ENCODE data around the gene ZBTB45. TPM values are rescaled to one million over a fixed set of nuclear protein-coding genes. Genes with fewer than 3 reads are reported as not detected.
A peak's percentile ranks its signal among the peaks of the same experiment; 100 is the strongest.

ZBTB45 gene
- total RNA-seq, 2 experiments from 2014 or later = 15.8 to 17.4 TPM

DNA sequence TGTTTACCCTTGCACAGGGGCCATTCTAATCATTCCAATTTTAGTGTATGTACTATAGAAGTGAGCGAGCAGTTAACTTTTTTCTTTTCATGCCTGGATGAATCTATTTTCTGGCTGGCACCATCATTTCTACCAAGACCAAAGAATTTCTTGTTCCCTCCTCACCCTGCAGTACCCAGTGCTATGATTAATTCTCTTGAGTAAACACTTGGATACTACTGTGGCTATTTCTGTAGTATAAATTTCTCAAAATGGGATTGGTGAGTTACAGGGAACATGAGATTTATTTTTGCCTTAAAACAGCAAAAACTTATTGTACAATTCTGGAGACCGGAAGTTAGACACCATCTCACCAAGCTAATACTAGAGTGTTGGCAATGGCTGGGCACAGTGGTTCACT is 35.8 kb downstream of the ZBTB45 start:
- Mint-ChIP-seq H3K4me1 (peaks cover 10% of the 10 kb centered on the region), H3K9me3 (no peaks in the 10 kb centered on the region), H3K36me3 (ENCODE audit: low read depth) (peaks cover 10% of the 10 kb centered on the region), H3K27ac (no peak overlapping the region), H3K27me3 (no peaks in the 10 kb centered on the region), H3K4me3 (no peak overlapping the region)
- ChIA-PET POLR2A (no interaction called here), CTCF (interaction anchor here (1.6 kb wide), 1 partner anchor 36 kb away, joined by 7 read pairs; the partner anchor contains the start of gene ZBTB45)
- DNase-seq = no peak

DNA sequence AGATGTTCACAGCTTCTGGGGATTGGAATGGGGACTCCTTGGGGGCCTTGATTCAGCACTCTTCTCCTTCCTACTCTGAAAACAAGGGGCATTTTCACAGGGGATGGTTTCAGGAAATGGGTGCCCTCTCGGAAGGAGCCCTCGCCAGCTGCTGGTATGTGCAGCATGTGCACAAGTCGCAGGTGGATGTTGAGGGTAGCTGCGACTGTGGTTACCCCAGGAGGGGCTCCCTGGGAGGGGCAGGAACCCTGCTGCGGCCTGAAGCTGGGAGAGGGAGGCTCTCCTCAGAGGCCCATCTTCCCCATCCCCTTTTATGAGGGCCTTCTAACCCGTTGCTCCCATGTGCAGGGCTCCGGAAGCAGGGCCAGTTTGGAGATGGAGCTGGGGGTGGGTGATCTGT is 37.2 kb downstream of the ZBTB45 start:
- Mint-ChIP-seq H3K9me3 (no peaks in the 10 kb centered on the region), H3K27ac (no peak overlapping the region), H3K27me3 (no peaks in the 10 kb centered on the region), H3K4me3 (no peak overlapping the region), H3K4me1 (peaks cover 5% of the 10 kb centered on the region), H3K36me3 (ENCODE audit: low read depth) (peaks cover 10% of the 10 kb centered on the region)
- POLR2A ChIA-PET = no interaction called here
- no peak for DNase-seq
- CTCF ChIA-PET = no interaction called here

DNA sequence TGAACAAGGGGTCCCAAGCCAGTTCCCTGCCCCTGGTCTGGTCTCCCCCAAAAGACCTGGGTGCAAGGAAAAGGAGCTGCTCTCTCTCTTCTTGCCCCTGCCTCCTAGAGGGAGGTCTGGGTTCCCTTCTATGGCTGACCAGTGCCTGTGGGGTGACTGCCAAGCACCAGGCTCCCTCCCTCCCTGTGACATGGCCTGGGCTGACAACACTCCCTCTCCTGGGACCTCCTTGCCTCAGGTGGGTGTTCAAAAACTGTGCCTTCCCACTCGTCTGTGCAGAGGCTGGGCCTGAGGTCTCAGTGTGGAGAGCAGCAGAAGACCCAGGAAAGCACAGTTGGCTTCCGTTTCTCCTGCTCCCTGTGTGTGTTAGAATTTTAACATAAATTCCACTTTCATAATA is 38.8 kb downstream of the ZBTB45 start:
- ChIA-PET CTCF (no interaction called here), POLR2A (no interaction called here)
- no peaks in the 10 kb centered on the region for H3K9me3 Mint-ChIP-seq
- no peak for DNase-seq
- no peak overlapping the region for H3K4me3 Mint-ChIP-seq
- peaks cover 14% of the 10 kb centered on the region for H3K36me3 Mint-ChIP-seq (ENCODE audit: low read depth)
- no peak overlapping the region for H3K27ac Mint-ChIP-seq
- no peaks in the 10 kb centered on the region for H3K27me3 Mint-ChIP-seq
- peaks cover 13% of the 10 kb centered on the region for H3K4me1 Mint-ChIP-seq

- ChIA-PET POLR2A (no interaction called here), CTCF (no interaction called here)
- no peaks in the 10 kb centered on the region for H3K9me3 Mint-ChIP-seq
- no peak for DNase-seq
- peaks cover 14% of the 10 kb centered on the region for H3K36me3 Mint-ChIP-seq (ENCODE audit: low read depth)
- peaks cover 15% of the 10 kb centered on the region for H3K4me1 Mint-ChIP-seq
- no peaks in the 10 kb centered on the region for H3K27me3 Mint-ChIP-seq
- H3K4me3 Mint-ChIP-seq = no peak overlapping the region
- H3K27ac Mint-ChIP-seq = no peak overlapping the region
Measured at GRCh38 chr19:58480481-58480830, 39.2 kb downstream of the ZBTB45 start.

DNA sequence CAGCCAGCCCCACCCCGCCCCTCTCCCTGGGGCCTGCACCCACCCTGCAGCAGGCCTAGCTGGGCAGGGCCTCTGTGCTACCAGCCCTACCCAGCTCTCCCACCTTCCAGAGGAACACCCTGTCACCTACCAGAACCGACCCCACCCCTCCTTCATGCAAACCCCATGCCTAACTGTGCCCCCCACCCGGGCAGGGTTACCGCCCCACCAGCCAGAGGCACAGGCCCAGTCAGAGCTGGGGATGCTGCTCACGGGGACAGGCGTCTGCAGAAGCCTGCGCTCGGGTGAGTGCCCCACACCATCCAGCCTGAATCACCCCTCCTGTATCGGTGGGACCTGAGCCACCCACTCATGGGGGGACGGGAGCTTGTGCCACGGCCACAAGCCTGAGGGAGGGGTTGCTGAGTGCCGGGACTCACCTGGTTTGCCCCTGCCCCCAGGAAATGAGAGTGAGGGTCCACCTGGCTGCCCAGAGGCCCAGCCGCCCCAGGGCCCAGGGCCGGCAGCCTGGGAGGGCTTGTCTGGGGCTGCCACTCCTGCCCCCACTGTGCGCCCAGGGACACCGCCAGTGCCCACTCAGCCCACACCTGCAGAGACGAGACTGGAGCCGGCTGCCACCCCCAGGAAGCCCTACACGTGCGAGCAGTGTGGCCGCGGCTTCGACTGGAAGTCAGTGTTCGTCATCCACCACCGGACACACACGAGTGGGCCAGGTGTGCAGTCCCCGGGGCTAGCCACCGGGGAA is 39.7 kb downstream of the ZBTB45 start:
- Mint-ChIP-seq H3K4me3 (no peak overlapping the region), H3K9me3 (no peaks in the 10 kb centered on the region), H3K27ac (no peak overlapping the region), H3K27me3 (no peaks in the 10 kb centered on the region), H3K4me1 (peaks cover 21% of the 10 kb centered on the region), H3K36me3 (ENCODE audit: low read depth) (peaks cover 13% of the 10 kb centered on the region)
- ChIA-PET CTCF (interaction anchor here (0.6 kb wide), 1 partner anchor 26 kb away, joined by 3 read pairs; no protein-coding TSS in a partner anchor), POLR2A (no interaction called here)
- no peak for DNase-seq

DNA sequence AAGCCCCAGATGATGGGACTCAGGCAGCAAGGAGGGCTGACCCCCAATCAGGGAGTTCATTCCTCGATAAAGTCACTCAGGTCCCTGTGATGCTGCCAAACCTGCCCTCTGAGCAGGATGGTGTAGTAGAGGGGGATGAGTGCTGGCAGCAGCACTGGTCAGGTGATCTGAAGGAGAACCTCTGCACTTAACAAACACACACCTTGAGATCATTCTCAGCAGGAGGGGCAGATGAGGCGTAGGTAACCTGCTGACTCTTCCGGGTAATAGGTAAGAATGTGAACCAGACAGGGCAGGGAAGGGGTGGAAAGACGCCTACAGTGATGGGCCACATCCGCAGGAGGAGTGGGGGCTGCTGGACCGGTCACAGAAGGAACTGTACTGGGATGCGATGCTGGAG is 40.3 kb downstream of the ZBTB45 start:
- Mint-ChIP-seq H3K9me3 (no peaks in the 10 kb centered on the region), H3K27ac (no peak overlapping the region), H3K4me3 (no peak overlapping the region), H3K36me3 (ENCODE audit: low read depth) (peaks cover 11% of the 10 kb centered on the region), H3K4me1 (peaks cover 26% of the 10 kb centered on the region), H3K27me3 (no peaks in the 10 kb centered on the region)
- no peak for DNase-seq
- CTCF ChIA-PET = no interaction called here
- POLR2A ChIA-PET = interaction anchor here (0.8 kb wide), 1 partner anchor 27 kb away, joined by 3 read pairs; no protein-coding TSS in a partner anchor

- Mint-ChIP-seq H3K36me3 (ENCODE audit: low read depth) (peaks cover 17% of the 10 kb centered on the region), H3K4me1 (peaks cover 32% of the 10 kb centered on the region), H3K27me3 (no peaks in the 10 kb centered on the region), H3K4me3 (no peak overlapping the region), H3K27ac (peak overlapping the region; percentile 99), H3K9me3 (no peaks in the 10 kb centered on the region)
- CTCF ChIA-PET = interaction anchor here (0.7 kb wide), 1 partner anchor 42 kb away, joined by 4 read pairs; the partner anchor contains the start of gene ZBTB45
- POLR2A ChIA-PET = interaction anchor here (1.0 kb wide), 2 partner anchors 35 to 41 kb away, joined by 3 to 4 read pairs; partner anchors contain the start of gene ZBTB45
- DNase-seq = no peak
Measured at GRCh38 chr19:58477871-58478270, 41.7 kb downstream of the ZBTB45 start.

GRCh38 chr19:58477130-58477529 is 42.5 kb downstream of the ZBTB45 start:
- Mint-ChIP-seq H3K36me3 (ENCODE audit: low read depth) (peaks cover 19% of the 10 kb centered on the region), H3K27me3 (no peaks in the 10 kb centered on the region), H3K27ac (peak overlapping the region; percentile 99), H3K4me3 (peak overlapping the region; percentile 95), H3K4me1 (peaks cover 32% of the 10 kb centered on the region), H3K9me3 (no peaks in the 10 kb centered on the region)
- ChIA-PET CTCF (no interaction called here), POLR2A (interaction anchor here (0.6 to 1.4 kb wide), 7 partner anchors 12 to 147 kb away, joined by 3 to 8 read pairs (median 3); partner anchors contain the start of genes ZNF324B and ZNF497)
- DNase-seq = no peak

DNA sequence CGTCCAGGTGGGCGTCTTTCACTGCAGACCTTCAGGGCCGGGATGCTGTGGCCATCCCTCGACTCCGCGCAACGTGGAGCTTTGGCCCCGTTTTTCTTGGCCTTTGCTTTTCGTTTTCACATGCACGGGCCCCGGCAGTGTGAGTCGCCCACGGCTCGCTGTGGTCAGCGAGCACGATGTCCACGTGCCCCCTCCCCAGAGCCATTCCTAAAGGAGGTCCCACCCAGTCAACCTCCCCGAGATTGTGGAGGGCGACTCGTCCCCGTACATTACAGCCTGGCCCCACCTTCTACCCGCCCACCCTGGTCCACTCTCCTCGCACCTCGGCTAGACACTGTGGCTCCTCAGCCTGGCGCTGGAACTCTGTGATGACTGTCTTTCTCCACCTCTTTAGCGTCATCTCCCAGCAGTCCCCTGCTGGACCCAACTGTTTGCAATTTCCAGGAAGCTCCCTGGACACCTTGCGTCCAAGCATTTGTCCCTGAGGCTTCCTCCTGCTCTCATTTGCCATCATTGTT is 43.1 kb downstream of the ZBTB45 start:
- peaks cover 32% of the 10 kb centered on the region for H3K4me1 Mint-ChIP-seq
- peak overlapping the region; percentile 95 for H3K4me3 Mint-ChIP-seq
- H3K27ac Mint-ChIP-seq = peak overlapping the region; percentile 99
- H3K27me3 Mint-ChIP-seq = no peaks in the 10 kb centered on the region
- ChIA-PET POLR2A (interaction anchor here (0.6 to 1.8 kb wide), 10 partner anchors 9 to 146 kb away, joined by 3 to 8 read pairs (median 3); partner anchors contain the start of genes TRIM28, ZNF324B and ZNF497), CTCF (interaction anchor here (1.2 kb wide), 1 partner anchor 43 kb away, joined by 3 read pairs; the partner anchor contains the start of gene ZBTB45)
- peaks cover 21% of the 10 kb centered on the region for H3K36me3 Mint-ChIP-seq (ENCODE audit: low read depth)
- DNase-seq = no peak
- H3K9me3 Mint-ChIP-seq = no peaks in the 10 kb centered on the region

GRCh38 chr19:58475714-58476497 is 43.7 kb downstream of the ZBTB45 start, which contains the start of gene ZNF446:
ZNF446 (plus strand) TSS chr19:58476352; CDS start chr19:58477219, 867 bp downstream.
- Mint-ChIP-seq H3K4me3 (peak within 1 kb of the TSS; percentile 95), H3K36me3 (ENCODE audit: low read depth) (peaks cover 23% of the 10 kb centered on the region), H3K9me3 (no peaks in the 10 kb centered on the region), H3K27ac (peak within 1 kb of the TSS; percentile 99), H3K4me1 (peaks cover 32% of the 10 kb centered on the region), H3K27me3 (no peaks in the 10 kb centered on the region)
- peak; percentile 98 for DNase-seq
- POLR2A ChIA-PET = interaction anchor here (0.8 to 1.8 kb wide), 12 partner anchors 8 to 114 kb away, joined by 3 to 8 read pairs (median 3); partner anchors contain the start of genes TRIM28, ZNF324B and ZNF497
- CTCF ChIA-PET = interaction anchor here (1.0 to 2.1 kb wide), 3 partner anchors 14 to 44 kb away, joined by 3 to 7 read pairs (median 3); partner anchors contain the start of gene ZBTB45

GRCh38 chr19:58474997-58475713 is 44.5 kb downstream of the ZBTB45 start:
- peaks cover 27% of the 10 kb centered on the region for H3K36me3 Mint-ChIP-seq (ENCODE audit: low read depth)
- H3K27me3 Mint-ChIP-seq = no peaks in the 10 kb centered on the region
- H3K9me3 Mint-ChIP-seq = no peaks in the 10 kb centered on the region
- H3K4me3 Mint-ChIP-seq = peak overlapping the region; percentile 95
- H3K27ac Mint-ChIP-seq = peak overlapping the region; percentile 99
- ChIA-PET CTCF (interaction anchor here (1.0 to 2.1 kb wide), 3 partner anchors 14 to 45 kb away, joined by 3 to 7 read pairs (median 3); partner anchors contain the start of gene ZBTB45), POLR2A (interaction anchor here (0.8 to 1.8 kb wide), 5 partner anchors 11 to 113 kb away, joined by 3 to 6 read pairs (median 4); partner anchors contain the start of genes TRIM28 and ZNF497)
- peaks cover 32% of the 10 kb centered on the region for H3K4me1 Mint-ChIP-seq
- no peak for DNase-seq

All from activated CD4-positive, alpha-beta memory T cell treated with anti-CD3 and anti-CD28 coated beads, Interleukin-2, amount 10 ng/mL, durations not matched to agents 7 days and 5 days (primary cell).